Posterior vena cava (tissue), 2 donors: ENCODE results near the gene AP1S1. TPM values are rescaled to one million over a fixed set of nuclear protein-coding genes. Genes with fewer than 3 reads are reported as not detected.

Source experiments
- DNase-seq: peaks from one replicate; pipeline ENCODE4 v3.0.0-alpha.2; 2020; ENCODE audit warnings: low spot score
- intact Hi-C, 2 donors: fragments of 100-400 bp; cut with DNase I; formaldehyde crosslinking; loops; one replicate each; pipeline versions ENCODE4 v1.14.1 to v1.14.2; 2022 to 2023
- microRNA-seq, 2 donors: library from miRNA; unstranded; fragments of <30 nt; microRNA quantifications; one replicate each; pipeline ENCODE4 v1.2.0, GENCODE V29; 2020 to 2021; ENCODE audit warnings: borderline microRNAs expressed in 2 of 2
- total RNA-seq, 2 donors: library from RNA; stranded (reverse); fragmentation: NEBNext Ultra II Directional; extraction: Animal tissue kit (Norgen Biotek cat#: 25700); gene quantifications; one replicate each; pipeline ENCODE4 v1.2.1, GENCODE V29; 2021
- donor health status: DM: yes; HTN: yes; CAD: no.
- donor health status: DM: yes; HTN: yes; CAD: no.

AP1S1 gene
- total RNA-seq, 2 donors from 2014 or later, result 21.5 to 22.7 TPM

DNA sequence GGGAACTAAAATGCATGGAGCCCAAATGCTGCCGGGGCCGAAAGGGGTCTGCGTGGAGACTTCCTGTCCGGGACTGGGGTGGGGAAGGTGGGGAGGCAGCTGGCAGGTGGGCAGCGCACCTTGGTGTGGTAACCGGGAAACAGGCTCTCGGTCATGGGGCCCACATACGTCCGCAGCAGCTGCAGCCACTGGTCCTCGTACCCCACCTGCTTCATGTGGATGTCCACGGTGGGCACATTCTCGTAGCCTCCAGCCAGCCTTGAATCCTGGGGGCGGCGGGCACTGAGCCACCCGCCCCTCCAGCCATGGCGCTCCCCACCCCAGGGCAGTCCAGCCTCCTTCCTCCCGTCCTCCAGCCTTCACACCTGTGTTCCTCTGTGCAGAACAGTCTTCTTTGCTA lies 53.2 kb downstream of the AP1S1 start:
- intact Hi-C loops, result no loop called here
- no peak for DNase-seq

DNA sequence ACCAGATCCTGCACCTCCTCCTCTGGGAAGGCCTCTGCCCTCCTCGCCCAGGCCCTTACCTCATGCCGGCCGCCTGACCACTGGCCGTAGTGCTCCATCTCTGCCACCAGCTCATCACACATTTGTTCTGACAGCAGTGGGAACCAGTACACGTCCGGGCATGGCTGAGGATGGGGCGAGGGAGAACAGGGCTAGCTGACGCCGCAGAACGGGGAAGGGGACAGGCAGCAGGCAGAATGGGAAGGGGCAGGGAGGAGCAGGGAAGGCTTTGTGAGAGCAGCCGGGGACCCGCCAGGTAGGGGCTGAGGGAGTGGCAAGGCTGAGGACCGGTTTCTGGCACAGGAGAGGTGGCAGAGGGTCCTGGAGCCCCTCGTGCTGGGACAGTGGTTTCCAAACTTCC lies 54.5 kb downstream of the AP1S1 start:
- intact Hi-C loops, result no loop called here

DNA sequence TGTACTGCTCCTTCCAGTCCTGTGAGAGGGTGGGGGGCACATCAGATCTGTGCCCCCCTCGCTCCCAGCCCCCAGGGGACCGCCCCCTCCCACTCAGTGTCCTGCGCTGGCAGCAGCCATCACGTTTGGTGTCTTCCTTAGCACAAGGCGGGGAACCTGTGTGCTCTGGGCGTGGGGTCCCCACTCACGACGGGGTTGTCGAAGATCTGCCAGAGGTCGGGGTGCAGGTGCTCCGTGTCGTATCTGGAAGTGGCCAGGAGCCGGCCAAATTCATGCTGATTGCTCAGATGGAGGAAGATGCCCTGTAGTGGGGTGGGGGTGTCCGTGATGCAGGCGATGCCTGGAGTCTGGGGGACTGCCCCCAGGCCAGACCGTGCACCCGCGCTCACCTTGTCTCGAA lies 55.9 kb downstream of the AP1S1 start:
- intact Hi-C loops, result no loop called here
- DNase-seq, result no peak

More for the DNA sequence above, 54.5 kb downstream of the AP1S1 start:
- DNase-seq, result no peak

Small RNAs within 50 kb of the gene (microRNA-seq; reads per million reads assigned to microRNA genes)
- gene MIR4653, result 0 to 0.26 reads per million in 2 donors

Other genes starting within 250 kb of the AP1S1 start
- under 1 TPM; 0.52 to 0.74 TPM for gene MUC3A, start 204.9 kb upstream of the AP1S1 start, total RNA-seq
- gene MUC12, start 184.9 kb upstream of the AP1S1 start, total RNA-seq, result 1 to 10 TPM in 1 of 2 donors, under 1 TPM in 1; 0.62 to 1.5 TPM
- gene MUC17, start 134.4 kb upstream of the AP1S1 start, total RNA-seq, result under 1 TPM in 1 of 2 donors, not detected in 1; 0.05 TPM
- gene TRIM56, start 69.0 kb upstream of the AP1S1 start, total RNA-seq, result 10 to 100 TPM; 33.0 to 38.2 TPM
- gene SERPINE1, start 27.4 kb upstream of the AP1S1 start, total RNA-seq, result 100 to 1,000 TPM in 1 of 2 donors, 10 to 100 TPM in 1; 77.3 to 240 TPM
- gene VGF, start 11.1 kb downstream of the AP1S1 start, total RNA-seq, result not detected
- not detected for gene NAT16, start 25.8 kb downstream of the AP1S1 start, total RNA-seq
- gene MOGAT3, start 46.6 kb downstream of the AP1S1 start, total RNA-seq, result not detected
- gene PLOD3, start 63.1 kb downstream of the AP1S1 start, total RNA-seq, result 10 to 100 TPM; 59.6 to 64.3 TPM
- gene ZNHIT1, start 63.7 kb downstream of the AP1S1 start, total RNA-seq, result 10 to 100 TPM; 44.6 to 50.4 TPM
- 1 to 10 TPM; 4.9 to 5.1 TPM for gene CLDN15, start 83.3 kb downstream of the AP1S1 start, total RNA-seq
- gene FIS1, start 90.6 kb downstream of the AP1S1 start, total RNA-seq, result 100 to 1,000 TPM; 166 to 181 TPM
- 10 to 100 TPM; 15.0 to 24.3 TPM for gene IFT22, start 167.3 kb downstream of the AP1S1 start, total RNA-seq
- gene COL26A1, start 208.4 kb downstream of the AP1S1 start, total RNA-seq, result not detected